PFSK-1 (cell line): ENCODE data around the gene TSC1.

Experiments used
- FOXP2 ChIP-seq: optimal IDR thresholded peaks from 2 replicates; pipeline ENCODE3; 2011; ENCODE audit warnings: borderline replicate concordance, control low read depth, inconsistent platforms; ENCODE audit not compliant: insufficient read depth; ENCODE audit errors: extremely low read length, extremely low read depth
- POLR2AphosphoS5 ChIP-seq: IDR thresholded peaks from 2 replicates; pipeline ENCODE4 v1.6.1; 2012; ENCODE audit warnings: low read depth, mild to moderate bottlenecking, control low read depth, low read length, moderate library complexity
- TAF1 ChIP-seq: IDR thresholded peaks from 2 replicates; pipeline ENCODE4 v1.6.1; 2012; ENCODE audit warnings: low read length, control low read depth, borderline replicate concordance; ENCODE audit not compliant: insufficient read depth
- TF ChIP-seq, protein P1 (sequence below), 2 experiments: IDR thresholded peaks; 2 replicates each; pipeline versions ENCODE4 v1.6.1 to v1.8.0; 2011 to 2012; ENCODE audit warnings: low read depth in 2 of 2, low read length in 2 of 2, control low read depth in 1 of 2, inconsistent platforms in 1 of 2, mild to moderate bottlenecking in 1 of 2, moderate library complexity in 1 of 2; ENCODE audit not compliant: insufficient read depth in 1 of 2

DNA sequence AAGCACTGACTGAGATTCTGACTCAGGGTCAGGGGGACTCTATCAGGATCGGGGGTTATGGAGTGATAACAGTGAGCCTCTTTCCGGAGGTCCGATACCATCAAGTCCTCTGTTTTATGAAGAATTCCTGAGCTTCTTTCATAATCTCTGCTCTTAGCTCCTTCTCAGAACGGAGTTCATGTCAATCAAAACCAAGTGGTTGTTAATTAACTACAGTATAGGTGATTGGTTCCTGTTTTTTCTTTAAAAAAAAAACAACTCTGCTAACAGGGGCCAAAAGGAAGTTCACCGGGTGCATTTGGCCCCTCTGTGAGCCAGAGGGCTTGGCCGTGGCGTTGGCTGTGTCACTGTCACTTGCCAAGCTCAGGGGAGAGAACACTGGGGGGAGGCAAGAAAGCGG lies 38.0 kb upstream of the TSC1 start:
- no peak for TF ChIP-seq POLR2AphosphoS5
- TF ChIP-seq FOXP2, result no peak
- TF ChIP-seq, protein P1, sequence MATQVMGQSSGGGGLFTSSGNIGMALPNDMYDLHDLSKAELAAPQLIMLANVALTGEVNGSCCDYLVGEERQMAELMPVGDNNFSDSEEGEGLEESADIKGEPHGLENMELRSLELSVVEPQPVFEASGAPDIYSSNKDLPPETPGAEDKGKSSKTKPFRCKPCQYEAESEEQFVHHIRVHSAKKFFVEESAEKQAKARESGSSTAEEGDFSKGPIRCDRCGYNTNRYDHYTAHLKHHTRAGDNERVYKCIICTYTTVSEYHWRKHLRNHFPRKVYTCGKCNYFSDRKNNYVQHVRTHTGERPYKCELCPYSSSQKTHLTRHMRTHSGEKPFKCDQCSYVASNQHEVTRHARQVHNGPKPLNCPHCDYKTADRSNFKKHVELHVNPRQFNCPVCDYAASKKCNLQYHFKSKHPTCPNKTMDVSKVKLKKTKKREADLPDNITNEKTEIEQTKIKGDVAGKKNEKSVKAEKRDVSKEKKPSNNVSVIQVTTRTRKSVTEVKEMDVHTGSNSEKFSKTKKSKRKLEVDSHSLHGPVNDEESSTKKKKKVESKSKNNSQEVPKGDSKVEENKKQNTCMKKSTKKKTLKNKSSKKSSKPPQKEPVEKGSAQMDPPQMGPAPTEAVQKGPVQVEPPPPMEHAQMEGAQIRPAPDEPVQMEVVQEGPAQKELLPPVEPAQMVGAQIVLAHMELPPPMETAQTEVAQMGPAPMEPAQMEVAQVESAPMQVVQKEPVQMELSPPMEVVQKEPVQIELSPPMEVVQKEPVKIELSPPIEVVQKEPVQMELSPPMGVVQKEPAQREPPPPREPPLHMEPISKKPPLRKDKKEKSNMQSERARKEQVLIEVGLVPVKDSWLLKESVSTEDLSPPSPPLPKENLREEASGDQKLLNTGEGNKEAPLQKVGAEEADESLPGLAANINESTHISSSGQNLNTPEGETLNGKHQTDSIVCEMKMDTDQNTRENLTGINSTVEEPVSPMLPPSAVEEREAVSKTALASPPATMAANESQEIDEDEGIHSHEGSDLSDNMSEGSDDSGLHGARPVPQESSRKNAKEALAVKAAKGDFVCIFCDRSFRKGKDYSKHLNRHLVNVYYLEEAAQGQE (IDR thresholded peaks at IDR 0.05; ENCODE audit: insufficient read depth in 1 of 2, low read depth in 2 of 2, low read length in 2 of 2), result no peak
- TF ChIP-seq TAF1, result no peak
